Activated CD8-positive, alpha-beta memory T cell treated with anti-CD3 and anti-CD28 coated beads, Interleukin-2, amount 50 U/mL, for 24 hours (primary cell): ENCODE results near the gene SLC9A5.

ENCODE experiments used
- DNase-seq: peaks from one replicate; pipeline ENCODE4 v3.0.0-alpha.2; 2020; ENCODE audit errors: extremely low read depth

SLC9A5 gene

DNA sequence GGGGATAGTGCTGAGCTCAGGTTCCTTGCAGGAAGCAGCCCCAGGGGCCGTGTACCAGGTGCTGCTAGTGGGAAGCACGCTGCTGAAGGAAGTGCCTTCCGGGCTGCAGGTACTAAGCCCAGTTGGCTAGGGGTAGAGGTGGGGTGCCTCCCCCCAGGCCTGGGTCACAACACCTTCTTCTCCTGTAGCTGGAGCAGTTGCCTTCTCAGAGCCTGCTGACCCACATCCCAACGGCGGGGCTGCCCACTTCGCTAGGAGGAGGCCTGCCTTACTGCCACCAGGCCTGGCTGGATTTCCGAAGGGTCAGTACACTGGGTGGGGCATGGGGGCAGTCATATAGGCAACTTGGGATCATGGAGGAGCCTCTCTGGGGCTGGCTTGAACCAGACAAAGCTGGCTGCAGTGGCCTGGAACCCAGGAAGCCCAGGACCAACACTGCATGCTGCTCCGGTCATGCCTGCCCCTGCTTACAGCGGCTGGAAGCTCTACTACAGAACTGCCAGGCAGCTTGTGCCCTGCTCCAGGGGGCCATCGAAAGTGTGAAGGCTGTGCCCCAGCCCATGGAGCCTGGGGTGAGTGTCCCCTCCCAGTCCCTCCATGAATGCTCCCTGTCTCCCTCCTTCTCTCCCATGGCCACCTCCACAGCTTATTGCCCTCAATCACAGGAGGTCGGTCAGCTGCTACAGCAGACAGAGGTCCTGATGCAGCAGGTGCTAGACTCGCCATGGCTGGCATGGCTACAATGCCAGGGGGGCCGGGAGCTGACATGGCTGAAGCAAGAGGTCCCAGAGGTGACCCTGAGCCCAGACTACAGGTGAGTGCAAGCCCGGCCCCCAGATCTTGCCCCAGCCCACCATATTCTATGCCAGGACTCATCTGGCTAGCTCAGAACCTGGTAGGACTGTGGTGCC is 33.0 kb downstream of the SLC9A5 start:
- DNase-seq = no peak

DNA sequence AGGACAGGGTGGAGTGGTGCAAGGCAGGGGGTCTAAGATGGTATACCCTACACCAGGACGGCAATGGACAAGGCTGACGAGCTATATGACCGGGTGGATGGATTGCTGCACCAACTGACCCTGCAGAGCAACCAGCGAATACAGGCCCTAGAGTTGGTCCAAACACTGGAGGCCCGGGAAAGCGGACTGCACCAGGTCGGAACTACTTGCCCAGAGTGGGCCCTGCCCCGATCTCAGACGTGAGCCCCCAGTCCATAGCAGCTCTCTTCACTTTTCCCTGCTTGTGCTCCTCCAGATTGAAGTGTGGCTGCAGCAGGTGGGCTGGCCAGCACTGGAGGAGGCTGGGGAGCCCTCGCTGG is 33.6 kb downstream of the SLC9A5 start:
- no peak for DNase-seq

DNA sequence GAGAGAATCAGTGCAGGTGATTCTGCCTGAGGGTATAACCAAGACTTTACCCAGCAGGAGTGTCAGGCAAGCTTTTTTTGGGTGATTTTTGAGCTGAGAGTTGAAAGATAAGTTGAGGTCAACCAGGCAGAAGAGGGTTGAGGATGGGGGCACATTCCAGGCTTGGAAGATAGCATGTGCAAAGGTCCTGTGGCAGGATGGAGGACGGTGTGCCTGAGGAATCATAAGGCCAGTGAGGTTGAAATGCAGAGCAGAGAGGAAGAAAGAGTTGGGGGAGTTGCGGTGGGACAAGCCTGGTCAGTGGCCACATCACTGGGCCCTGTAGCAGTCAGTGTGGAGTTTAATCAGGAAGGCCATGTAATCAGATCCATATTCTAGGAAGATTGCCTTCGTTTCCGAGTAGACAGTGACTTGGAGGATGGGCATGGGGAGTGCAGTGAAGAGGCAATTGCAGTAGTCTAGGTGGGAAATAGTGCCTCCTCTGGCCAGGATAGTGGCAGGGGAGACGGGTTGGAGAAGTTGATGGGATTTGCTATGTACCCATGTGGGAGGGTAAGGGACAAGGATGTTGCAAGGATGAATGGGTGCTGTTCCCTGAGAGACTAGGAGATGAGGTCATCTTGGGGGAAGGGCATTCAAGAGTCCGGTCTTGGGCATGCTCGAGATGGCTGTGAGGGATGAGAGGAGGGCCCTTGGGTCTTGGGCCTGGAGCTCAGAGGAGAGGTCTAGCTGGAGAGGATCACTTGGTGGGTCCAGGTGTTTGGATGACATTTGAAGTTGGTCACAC is 34.5 kb downstream of the SLC9A5 start:
- DNase-seq = no peak

DNA sequence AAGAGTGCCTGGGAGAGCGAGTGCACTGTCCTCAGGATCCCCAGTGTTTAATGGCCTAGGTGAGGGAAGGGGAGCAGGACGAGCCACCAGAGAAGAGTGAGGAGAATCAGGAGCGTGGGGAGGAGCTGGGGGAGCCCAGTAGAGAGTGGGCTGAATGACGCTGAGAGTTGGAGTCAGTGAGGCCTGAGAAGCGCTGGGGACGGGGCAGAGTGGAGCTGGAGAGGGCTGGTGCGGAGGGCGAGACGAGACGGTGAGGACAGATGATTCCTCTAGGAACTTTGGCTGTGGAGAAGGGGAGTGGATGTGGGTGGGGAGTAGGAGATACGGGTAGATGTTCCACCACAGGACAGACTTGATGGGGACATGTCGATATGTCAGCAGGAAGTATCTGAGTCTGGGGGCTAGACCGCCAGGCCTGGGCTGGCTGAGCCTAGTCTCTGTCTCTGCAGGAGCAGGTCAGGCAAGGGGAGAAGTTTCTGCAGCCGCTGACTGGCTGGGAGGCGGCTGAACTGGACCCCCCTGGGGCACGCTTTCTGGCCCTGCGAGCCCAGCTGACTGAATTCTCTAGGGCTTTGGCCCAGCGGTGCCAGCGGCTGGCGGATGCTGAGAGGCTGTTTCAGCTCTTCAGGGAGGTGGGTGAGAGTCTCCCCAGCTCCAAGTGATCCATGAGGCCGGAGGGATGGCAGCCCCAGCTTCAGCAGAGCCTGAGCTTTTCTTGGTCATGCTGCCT is 35.2 kb downstream of the SLC9A5 start:
- no peak for DNase-seq

DNA sequence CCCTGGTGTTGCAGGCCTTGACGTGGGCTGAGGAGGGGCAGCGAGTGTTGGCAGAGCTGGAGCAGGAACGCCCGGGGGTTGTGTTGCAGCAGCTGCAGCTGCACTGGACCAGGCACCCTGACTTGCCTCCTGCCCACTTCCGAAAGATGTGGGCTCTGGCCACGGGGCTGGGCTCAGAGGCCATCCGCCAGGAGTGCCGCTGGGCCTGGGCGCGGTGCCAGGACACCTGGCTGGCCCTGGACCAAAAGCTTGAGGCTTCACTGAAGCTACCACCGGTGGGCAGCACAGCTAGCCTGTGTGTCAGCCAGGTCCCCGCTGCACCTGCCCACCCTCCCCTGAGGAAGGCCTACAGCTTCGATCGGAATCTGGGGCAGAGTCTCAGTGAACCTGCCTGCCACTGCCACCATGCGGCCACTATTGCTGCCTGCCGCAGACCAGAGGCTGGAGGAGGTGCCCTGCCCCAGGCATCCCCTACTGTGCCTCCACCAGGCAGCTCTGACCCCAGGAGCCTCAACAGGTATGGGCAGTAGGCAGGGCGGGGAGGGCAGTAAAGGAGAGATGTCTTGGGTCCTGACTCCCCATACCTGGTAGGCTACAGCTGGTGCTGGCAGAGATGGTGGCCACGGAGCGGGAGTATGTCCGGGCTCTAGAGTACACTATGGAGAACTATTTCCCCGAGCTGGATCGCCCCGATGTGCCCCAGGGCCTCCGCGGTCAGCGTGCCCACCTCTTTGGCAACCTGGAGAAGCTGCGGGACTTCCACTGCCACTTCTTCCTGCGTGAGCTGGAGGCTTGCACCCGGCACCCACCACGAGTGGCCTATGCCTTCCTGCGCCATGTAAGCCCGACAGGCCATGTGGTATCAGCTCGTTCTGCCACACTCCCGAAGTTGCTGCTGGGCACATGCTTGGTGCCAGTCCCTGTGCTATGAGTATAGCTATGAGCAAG is 36.2 kb downstream of the SLC9A5 start:
- DNase-seq = no peak

DNA sequence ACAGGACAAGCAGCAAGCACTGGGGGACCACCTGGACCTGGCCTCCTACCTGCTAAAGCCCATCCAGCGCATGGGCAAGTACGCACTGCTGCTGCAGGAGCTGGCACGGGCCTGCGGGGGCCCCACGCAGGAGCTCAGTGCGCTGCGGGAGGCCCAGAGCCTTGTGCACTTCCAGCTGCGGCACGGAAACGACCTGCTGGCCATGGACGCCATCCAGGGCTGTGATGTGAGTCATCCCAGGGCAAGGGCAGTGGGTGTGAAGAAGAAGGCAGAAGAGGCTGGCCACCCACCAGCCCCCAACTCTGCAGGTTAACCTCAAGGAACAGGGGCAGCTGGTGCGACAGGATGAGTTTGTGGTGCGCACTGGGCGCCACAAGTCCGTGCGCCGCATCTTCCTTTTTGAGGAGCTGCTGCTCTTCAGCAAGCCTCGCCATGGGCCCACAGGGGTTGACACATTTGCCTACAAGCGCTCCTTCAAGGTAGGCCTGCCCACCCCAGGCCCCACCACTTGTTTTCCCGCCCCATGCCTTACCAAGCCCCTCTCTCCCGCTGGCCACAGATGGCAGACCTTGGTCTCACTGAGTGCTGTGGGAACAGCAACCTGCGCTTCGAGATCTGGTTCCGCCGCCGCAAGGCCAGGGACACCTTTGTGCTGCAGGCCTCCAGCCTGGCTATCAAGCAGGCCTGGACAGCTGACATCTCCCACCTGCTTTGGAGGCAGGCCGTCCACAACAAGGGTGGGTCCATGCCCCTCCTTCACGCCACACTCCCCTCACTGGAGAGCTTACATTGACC is 37.9 kb downstream of the SLC9A5 start:
- no peak for DNase-seq

DNA sequence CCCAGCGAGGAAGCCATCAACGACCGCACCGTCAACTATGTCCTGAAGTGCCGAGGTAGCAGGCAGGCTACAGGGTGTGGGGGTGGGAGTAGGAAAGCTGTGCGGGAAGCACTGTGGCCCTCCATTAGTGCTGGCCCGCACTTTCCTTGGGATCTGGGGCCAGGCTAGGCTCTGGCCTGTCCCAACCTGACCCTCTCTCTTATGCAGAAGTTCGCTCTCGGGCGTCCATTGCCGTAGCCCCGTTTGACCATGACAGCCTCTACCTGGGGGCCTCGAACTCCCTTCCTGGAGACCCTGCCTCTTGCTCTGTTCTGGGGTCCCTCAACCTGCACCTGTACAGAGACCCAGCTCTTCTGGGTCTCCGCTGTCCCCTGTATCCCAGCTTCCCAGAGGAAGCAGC is 39.2 kb downstream of the SLC9A5 start:
- DNase-seq = no peak

DNA sequence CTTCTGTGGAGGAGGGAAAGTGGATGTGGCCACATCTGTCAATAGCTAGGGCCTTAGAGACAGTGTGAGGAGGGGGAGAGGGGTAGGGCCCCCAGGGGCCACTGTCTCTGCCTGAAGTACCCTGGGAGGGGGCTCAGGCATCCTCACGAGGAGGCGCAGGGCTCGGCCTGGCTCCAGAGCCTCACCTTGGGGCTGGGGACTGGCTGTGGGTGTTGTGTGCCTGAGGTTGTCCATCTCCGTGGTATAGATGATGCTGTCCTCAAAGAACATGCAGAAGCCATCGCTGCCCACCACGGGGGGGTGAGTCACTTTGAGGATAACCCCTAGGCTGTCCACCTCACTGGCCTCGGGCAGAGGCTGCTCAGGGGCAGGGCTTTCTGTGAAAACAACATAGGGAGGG is 42.7 kb downstream of the SLC9A5 start:
- no peak for DNase-seq

DNA sequence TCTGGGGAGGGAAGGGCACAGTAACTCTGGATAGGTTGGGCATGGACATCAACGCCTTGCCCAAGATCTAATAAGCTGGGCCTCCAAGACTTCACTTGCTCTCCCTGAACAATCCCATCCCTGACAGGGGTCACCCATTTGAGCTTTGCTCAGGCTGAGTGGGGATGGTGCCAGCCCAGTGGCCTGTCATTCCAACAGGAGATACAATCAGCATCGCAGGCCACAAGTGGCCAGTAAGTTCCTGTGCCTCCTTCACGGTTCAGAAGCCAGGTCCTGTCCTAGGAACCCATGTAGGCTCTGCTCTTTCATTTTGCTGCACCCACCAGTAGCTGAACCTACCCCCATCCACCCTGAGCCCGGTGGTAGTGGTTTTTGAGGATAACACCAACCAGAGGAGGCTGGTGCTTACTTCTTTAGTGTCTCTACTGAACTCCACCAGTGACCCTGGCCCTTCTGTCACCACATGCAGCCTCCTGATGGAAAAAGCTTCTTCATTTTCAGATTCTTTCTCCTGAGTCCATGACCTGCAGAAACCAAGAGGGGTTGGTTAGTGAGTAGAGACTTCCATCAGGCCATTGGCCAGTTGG is 45.5 kb downstream of the SLC9A5 start:
- DNase-seq = no peak

DNA sequence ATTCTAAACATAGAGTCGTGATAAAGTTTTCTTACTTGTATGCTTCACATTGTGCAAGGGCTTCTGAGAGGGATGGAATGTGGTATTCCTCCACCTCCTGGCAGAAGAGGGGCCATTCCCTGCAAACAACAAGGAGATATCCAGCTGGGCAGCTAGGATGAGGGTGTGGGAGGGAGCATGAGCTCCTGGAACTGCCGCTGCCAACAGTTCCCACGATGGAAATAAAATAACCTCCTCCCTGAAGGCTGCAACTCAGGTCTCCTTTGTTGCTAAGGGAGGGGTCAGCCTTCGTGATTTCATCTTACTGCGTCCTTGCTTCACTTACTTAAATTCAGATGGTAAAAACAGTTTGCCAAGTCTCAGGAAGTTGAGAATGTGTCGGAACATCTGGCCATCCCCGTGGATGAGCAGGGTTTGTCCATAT is 46.2 kb downstream of the SLC9A5 start:
- no peak for DNase-seq

DNA sequence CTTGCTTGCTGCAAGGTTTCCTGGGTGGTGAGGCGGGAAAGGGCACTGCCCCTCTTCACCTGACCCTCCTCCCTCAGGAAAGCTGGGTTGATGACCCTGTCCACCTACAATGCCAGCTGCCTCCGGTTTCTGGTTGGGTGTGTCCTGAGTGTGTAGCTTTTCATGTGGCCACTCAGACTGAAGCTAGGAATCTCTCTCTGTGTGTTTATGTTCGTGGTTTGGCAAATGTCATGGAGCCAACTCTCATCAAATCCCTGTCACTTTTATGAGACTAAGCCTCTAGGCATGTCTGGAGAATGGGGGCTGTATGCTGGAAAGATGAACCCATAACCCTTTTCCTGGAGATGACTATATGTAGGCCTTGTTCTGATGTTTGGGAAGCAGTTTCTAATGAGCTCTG is 47.6 kb downstream of the SLC9A5 start:
- DNase-seq = no peak

DNA sequence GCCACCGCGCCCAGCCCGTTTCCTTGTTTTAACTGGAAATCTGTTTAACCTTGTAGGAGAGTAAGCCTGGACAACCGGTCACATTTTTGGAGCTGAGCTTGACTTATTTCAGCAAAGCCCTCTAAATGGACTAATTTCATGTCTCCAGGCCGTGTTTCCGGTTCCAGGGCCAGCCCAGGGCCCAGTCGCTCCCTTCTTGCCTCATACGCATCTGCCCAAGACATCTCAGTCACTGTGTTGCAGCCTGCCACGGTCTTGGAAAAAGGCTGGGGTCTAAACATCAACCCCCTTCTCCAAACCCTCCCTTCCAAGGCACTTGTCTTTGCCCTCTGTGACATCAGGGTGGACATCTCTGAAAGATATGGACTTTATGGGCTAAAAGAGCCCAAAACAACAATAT is 49.5 kb downstream of the SLC9A5 start:
- DNase-seq = no peak

DNA sequence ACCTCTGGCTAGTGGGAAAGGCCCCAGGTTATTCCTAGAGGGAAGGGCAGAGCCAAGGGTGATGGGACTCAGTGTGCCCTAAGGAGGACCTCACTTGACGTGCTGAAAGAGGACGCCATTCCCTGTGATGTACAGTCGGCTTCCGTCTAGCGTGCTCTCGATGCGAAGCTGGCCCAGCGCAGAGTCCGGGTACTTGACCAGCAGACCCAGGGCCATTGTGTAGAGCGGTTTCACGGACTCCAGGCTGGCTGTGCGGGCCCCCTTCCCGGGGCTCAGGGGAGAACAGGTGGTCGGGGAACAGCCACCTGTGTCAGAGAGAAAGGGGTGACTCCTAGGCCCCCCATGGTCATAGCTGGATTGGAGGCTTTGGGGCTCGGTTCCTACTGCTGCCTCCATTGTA is 50.5 kb downstream of the SLC9A5 start:
- DNase-seq = no peak

DNA sequence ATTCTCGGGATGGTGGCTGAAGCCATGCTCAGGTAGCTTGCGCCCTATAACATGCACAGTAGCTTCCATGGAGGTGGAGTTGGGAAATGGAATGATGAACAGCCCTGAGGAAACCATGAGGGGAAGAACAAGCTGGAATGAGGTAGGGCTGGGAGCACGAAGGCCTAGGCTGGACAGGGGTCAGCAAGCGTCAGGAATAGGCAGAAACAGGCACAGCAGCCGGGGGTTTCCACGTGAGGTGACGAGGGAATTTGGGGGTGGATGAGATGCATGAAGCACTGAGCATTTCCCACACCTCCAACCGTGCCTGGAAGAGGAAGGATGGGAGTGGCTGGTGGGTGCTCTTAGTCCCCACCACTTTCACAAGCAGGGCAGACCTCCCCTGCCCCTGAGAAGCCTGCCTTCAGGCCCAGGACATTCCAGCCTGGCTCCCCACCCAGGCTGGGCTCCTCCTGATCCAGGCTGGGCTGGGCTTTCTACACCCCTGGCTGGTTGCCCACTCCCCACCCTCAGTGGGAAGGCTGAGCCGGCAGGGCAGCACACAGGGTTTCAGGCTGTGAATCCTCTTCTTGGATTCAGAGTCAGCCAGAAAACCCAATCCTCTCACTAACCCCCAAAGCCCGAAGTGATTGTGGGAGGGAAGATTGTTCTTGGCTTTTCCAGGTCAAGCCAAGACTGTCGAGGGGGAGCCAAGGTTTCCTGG is 52.5 kb downstream of the SLC9A5 start:
- no peak for DNase-seq

DNA sequence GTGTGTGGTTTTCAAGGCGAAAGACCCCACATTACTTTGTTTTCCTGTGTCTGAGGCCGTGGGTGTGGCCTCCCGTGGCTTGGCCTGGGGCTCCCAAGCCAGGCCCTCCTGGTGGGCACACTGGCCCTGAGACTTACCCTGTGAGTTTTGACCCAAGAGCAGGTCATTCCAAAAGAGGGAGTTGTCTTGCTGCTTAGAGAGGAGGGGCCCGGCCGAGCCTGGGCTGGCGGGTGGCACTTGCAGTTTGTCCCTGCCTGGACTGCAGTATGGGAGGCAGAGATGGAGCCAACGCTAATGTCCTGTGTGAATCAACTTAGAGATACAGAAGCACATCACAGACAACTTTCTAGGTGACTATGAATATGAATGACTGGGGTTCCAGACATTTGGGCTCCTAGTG is 53.3 kb downstream of the SLC9A5 start:
- DNase-seq = no peak

DNA sequence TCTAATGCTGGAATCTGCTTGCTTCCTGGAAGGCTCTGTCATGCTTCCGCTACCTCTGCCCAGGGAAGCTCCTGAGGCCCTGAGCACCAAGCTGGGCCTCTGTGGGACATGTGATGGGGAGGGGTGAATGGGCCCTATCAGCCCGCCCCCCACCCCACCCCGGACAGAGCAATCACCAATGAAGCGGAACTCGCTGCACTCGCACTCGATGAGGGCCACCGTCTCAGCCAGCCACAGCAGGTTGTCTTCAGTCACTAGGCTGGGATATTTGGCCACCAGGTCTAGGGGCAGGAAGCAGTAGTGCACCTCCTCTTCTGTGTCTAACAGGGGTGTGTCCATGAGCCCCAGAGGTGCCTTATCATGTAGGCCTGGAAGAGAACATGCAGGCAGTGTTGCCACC is 54.2 kb downstream of the SLC9A5 start:
- no peak for DNase-seq

DNA sequence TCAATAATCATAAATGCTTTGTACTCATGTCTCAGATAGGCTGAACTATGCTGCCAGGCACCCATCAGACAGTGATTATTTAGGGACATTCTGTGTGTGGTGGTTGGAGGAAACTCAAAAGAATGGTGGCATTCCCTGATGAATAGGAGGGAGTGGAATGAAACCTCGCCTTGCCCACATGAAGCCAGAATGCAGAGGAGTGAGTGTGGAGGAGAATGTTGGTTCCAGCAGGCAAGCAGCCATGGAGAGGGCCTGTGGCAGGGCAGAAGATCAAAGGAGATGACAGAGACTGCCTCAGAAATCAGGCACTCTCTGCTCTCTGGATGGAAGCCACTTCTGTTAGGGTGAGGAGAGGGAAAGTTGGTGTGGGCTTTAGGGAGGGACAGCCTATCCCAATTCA is 55.2 kb downstream of the SLC9A5 start:
- no peak for DNase-seq

DNA sequence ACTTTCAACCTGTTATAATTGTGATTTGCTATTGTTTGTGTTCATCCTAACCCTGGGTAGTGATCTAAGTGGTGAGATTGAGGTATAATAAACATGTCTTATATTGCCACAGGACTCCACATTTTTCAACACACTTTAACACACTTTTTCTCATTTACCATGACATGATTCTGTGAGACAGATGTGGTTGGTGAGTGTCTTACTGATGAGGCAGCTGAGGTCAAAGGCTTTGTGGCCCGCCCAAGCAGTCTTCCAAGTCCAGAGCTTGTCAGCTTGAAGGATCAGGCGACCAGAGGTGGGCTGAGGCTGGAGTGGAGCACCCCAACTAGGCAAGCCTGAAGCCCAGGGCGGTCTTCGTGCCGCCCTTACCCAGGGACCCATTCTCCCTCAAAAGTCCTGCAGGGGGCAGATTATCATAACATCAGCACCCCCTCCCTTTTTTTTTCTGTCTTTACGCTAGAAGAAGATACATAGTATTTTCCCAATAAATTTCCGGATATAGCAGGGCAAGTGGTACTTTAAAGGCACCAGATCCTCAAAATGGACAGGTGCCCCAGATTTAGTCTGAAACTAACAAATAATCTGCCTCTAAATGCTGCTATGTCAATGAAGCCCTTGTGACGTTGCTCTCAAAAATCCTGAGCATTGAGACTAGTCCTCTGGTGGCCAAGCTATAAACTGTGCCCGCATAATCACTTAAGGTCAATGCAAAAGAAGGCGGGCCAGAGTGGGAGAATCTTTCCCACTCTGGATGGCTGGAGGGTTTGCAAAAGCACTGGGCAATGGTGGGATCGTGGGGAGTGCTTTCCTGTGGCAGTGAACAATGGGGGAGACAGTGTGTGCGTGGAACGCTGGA is 56.7 kb downstream of the SLC9A5 start:
- DNase-seq = no peak

DNA sequence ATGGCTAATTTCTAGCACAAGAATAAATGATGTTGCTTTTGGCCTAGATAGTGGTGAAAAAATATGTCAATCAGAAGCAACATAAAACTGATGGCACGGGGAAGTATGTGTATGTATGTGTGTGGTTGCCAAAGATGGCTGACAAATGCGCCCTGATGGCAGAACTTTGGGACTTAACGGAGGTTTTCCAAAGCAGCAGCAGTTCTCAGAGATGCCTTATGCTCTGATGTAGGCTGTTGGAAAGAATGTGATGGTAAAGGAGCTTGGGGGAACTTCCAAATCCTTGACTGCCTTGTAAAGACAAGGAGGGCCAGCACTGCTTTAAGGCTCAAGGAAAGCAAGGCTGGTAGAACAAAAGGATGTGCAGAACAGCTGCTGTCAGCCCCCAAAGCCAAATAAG is 61.8 kb downstream of the SLC9A5 start:
- DNase-seq = no peak
